ENCODE results near the gene BACE1. TPM values are rescaled to one million over a fixed set of nuclear protein-coding genes. Genes with fewer than 3 reads are reported as not detected.

The BACE1 gene
- total RNA-seq, 1 experiment from 2014 or later, result 9.6 TPM

DNA sequence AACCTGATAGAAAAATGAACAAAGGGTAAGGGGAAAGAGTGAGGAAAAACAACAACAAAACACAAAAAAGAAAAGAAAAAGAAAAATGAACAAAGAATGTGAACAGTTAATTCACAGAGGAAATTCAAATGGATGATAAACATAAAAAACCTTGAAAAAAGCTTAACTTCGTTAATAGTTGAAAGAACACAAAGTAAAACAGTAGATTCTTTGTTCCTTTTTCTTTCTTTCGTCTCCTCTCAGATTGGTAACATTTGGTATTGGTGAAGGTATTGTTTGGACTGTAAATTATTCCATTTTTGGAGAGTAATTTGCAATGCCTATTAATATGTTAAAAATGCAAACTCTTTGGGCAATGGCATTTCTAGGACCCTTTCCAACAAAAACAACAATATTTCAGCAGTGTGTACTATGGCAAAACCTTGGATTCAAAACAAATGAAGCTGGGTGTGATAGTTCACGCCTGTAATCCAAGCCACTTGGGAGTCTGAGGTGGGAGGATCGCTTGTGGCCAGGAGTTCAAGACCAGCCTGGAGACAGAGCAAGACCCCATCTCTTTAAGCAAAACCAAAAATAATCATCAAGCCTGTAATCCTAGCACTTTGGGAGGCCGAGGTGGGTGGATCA, 3.3 kb upstream of the BACE1 start:
- ChIA-PET CTCF (interaction anchor here (0.6 kb wide), 1 partner anchor 81 kb away, joined by 10 read pairs; no protein-coding TSS in a partner anchor), POLR2A (ENCODE audit: unreplicated experiment) (no interaction called here)
- no peak overlapping the region for H3K4me3 ChIP-seq
- no peak overlapping the region for H2AFZ ChIP-seq
- H3K27ac ChIP-seq, result no peak overlapping the region
- no peaks in the 10 kb centered on the region for H3F3A ChIP-seq (ENCODE audit: insufficient read depth, low read depth)
- H3K9me2 ChIP-seq (ENCODE audit: insufficient read depth), result no peaks in the 10 kb centered on the region
- no peaks in the 10 kb centered on the region for H3K79me2 ChIP-seq (ENCODE audit: low read depth)
- no TSS peak for BruUV-seq (replicated peaks)
- intact Hi-C loops (cut with micrococcal nuclease; ENCODE audit: unreplicated experiment), result no loop called here
- H3K4me2 ChIP-seq, result no peak overlapping the region
- no peak for TF ChIP-seq EZH2 (IDR thresholded peaks at IDR 0.05; ENCODE audit: low read depth)
- TF ChIP-seq, protein P1, sequence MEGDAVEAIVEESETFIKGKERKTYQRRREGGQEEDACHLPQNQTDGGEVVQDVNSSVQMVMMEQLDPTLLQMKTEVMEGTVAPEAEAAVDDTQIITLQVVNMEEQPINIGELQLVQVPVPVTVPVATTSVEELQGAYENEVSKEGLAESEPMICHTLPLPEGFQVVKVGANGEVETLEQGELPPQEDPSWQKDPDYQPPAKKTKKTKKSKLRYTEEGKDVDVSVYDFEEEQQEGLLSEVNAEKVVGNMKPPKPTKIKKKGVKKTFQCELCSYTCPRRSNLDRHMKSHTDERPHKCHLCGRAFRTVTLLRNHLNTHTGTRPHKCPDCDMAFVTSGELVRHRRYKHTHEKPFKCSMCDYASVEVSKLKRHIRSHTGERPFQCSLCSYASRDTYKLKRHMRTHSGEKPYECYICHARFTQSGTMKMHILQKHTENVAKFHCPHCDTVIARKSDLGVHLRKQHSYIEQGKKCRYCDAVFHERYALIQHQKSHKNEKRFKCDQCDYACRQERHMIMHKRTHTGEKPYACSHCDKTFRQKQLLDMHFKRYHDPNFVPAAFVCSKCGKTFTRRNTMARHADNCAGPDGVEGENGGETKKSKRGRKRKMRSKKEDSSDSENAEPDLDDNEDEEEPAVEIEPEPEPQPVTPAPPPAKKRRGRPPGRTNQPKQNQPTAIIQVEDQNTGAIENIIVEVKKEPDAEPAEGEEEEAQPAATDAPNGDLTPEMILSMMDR (conservative IDR thresholded peaks at IDR 0.05), result no peak
- no peaks in the 10 kb centered on the region for H3K36me3 ChIP-seq (ENCODE audit: low read depth)
- no peaks in the 10 kb centered on the region for H3K9me3 ChIP-seq (ENCODE audit: insufficient read depth, low read depth)
- DNase-seq, result no peak
- no peaks in the 10 kb centered on the region for H3K27me3 ChIP-seq (ENCODE audit: insufficient read depth, low read depth)
- no peaks in the 10 kb centered on the region for H4K20me1 ChIP-seq (ENCODE audit: insufficient read depth)
- H3K4me1 ChIP-seq (replicated peaks; ENCODE audit: insufficient read depth), result 0 out of 2 replicates have a peak, but pooled peaks cover 6% of the 10 kb centered on the region

DNA sequence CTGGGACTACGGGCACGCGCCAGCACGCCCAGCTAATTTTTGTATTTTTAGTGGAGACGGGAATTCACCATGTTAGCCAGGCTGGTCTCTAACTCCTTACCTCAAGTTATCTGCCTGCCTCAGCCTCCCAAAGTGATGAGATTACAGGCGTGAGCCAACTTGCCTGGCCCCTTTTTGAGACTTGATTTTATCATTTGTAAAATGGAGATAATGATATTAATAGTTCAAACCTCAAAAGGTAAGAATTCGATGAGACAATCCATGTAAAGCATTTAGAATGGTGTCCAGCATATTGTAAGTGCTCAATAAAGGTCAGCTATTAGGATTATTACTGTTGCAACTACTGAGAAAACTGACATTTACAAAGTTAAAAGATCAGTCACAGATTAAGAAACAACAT, 2.7 kb upstream of the BACE1 start:
- no peaks in the 10 kb centered on the region for H4K20me1 ChIP-seq (ENCODE audit: insufficient read depth)
- no peak overlapping the region for H2AFZ ChIP-seq
- no peak for DNase-seq
- ChIA-PET CTCF (interaction anchor here (0.7 kb wide), 1 partner anchor 9 kb away, joined by 5 read pairs; no protein-coding TSS in a partner anchor), POLR2A (ENCODE audit: unreplicated experiment) (no interaction called here)
- H3K9me2 ChIP-seq (ENCODE audit: insufficient read depth), result no peaks in the 10 kb centered on the region
- H3K4me2 ChIP-seq, result no peak overlapping the region
- 0 out of 2 replicates have a peak, but pooled peaks cover 9% of the 10 kb centered on the region for H3K4me1 ChIP-seq (replicated peaks; ENCODE audit: insufficient read depth)
- H3K27me3 ChIP-seq (ENCODE audit: insufficient read depth, low read depth), result no peaks in the 10 kb centered on the region
- H3K36me3 ChIP-seq (ENCODE audit: low read depth), result no peaks in the 10 kb centered on the region
- no peak overlapping the region for H3K27ac ChIP-seq
- H3F3A ChIP-seq (ENCODE audit: insufficient read depth, low read depth), result no peaks in the 10 kb centered on the region
- no TSS peak for BruUV-seq (replicated peaks)
- no peak overlapping the region for H3K4me3 ChIP-seq
- no peaks in the 10 kb centered on the region for H3K9me3 ChIP-seq (ENCODE audit: insufficient read depth, low read depth)
- no peaks in the 10 kb centered on the region for H3K79me2 ChIP-seq (ENCODE audit: low read depth)
- TF ChIP-seq, protein P1 (conservative IDR thresholded peaks at IDR 0.05), result no peak
- TF ChIP-seq EZH2 (IDR thresholded peaks at IDR 0.05; ENCODE audit: low read depth), result no peak
- intact Hi-C loops (cut with micrococcal nuclease; ENCODE audit: unreplicated experiment), result no loop called here

DNA sequence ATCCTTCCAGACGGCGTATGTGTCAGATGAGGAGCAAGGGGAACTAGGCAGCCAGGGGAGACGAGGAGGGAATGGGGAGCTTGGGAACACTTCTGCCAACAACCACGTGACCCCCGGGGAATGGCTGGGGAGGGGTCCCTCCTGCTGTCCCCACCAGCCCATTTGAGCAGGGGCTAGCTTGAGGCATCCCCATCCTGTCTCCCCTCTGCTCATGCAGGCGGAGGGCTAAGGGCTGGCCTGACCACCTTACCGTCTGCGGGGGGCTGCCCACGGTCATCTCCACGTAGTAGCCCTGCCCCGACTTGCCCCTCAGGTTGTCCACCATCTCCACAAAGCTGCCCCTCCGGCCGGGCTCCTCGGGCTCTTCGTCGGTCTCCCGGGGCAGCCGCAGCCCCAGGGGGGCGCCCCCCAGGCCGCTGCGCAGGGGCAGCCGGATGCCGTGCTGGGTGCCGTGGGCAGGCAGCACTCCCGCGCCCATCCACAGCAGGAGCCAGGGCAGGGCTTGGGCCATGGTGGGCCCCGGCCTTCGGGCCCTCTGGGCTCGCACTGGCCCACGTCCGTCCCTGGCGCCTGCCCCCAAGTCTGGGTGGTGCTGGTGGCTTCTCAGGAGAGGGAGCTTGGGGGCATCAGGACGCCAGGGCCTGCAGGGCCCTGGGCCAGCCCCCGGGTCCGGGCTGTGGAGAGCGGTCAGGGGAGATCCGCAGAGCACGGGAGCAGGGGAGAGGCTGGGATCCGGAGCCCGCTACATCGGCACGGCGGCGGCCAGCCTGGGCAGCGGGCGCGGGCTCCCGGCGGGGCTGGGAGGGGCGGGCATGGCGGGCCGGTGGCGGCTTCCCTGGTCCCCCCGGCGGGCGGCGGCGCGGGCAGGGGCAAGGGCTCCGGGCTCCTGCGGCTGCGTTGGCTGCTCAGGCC, 515 bp downstream of the BACE1 start:
- POLR2A ChIA-PET (ENCODE audit: unreplicated experiment), result no interaction called here
- Histone ChIP-seq H4K20me1 (ENCODE audit: insufficient read depth) (no peaks in the 10 kb centered on the region), H3K27me3 (ENCODE audit: insufficient read depth, low read depth) (no peaks in the 10 kb centered on the region), H3K36me3 (ENCODE audit: low read depth) (no peaks in the 10 kb centered on the region), H3K27ac (no peak overlapping the region), H3K4me2 (peak overlapping the region; percentile 94), H3K9me3 (ENCODE audit: insufficient read depth, low read depth) (no peaks in the 10 kb centered on the region), H3K79me2 (ENCODE audit: low read depth) (no peaks in the 10 kb centered on the region), H3F3A (ENCODE audit: insufficient read depth, low read depth) (no peaks in the 10 kb centered on the region), H3K9me2 (ENCODE audit: insufficient read depth) (no peaks in the 10 kb centered on the region), H3K4me1 (replicated peaks; ENCODE audit: insufficient read depth) (0 out of 2 replicates have a peak, but pooled peaks cover 18% of the 10 kb centered on the region), H2AFZ (peak overlapping the region; percentile 84), H3K4me3 (peak overlapping the region; percentile 62)
- intact Hi-C loops (cut with micrococcal nuclease; ENCODE audit: unreplicated experiment), result no loop called here
- CTCF ChIA-PET, result no interaction called here
- DNase-seq, result no peak
- TF ChIP-seq EZH2 (IDR thresholded peaks at IDR 0.05; ENCODE audit: low read depth), result no peak
- TF ChIP-seq, protein P1 (conservative IDR thresholded peaks at IDR 0.05), result no peak
- no TSS peak for BruUV-seq (replicated peaks)

All from PC-9 (cell line).